Activated CD8-positive, alpha-beta memory T cell treated with anti-CD3 and anti-CD28 coated beads for 36 hours (primary cell): Measurements from ENCODE around the gene TMEM183A. TPM values are rescaled to one million over a fixed set of nuclear protein-coding genes. Genes with fewer than 3 reads are reported as not detected.

Experiments used
- CTCF ChIA-PET: fragments of 350-600 bp; sonication (Branson Sonifier 250); formaldehyde crosslinking; loops from one replicate; lab custom pipeline; 2021; ENCODE audit warnings: antibody characterized with exemption; lab: Charles Lee
- POLR2A ChIA-PET: fragments of 350-600 bp; sonication (Branson Sonifier 250); formaldehyde crosslinking; loops from one replicate; lab custom pipeline; 2021; ENCODE audit warnings: antibody characterized with exemption; lab: Charles Lee
- total RNA-seq, 2 experiments: library from RNA; stranded (reverse); gene quantifications; one replicate each; pipeline ENCODE4 v1.2.3, GENCODE V29; 2021

The TMEM183A gene
- total RNA-seq: 10 to 100 TPM; 74.9 to 83.3 TPM

GRCh38 chr1:203006948-203007871 is at the start of gene TMEM183A:
Gene TMEM183A (plus strand): TSS chr1:203007374. CDS start chr1:203007466, 92 bp downstream.
- ChIA-PET POLR2A (interaction anchor here (0.6 to 2.0 kb wide), 15 partner anchors 18 to 1275 kb away, joined by 3 to 14 read pairs (median 3); partner anchors contain the start of genes KLHL12, PPFIA4, PPP1R12B and RABIF), CTCF (interaction anchor here (0.6 to 1.8 kb wide), 4 partner anchors 8 to 682 kb away, joined by 3 to 5 read pairs (median 5); partner anchors contain the start of gene KLHL12)

GRCh38 chr1:202957733-202958543 is 49.2 kb upstream of the TMEM183A start, which contains the start of gene ADIPOR1:
Gene ADIPOR1 (minus strand): TSS chr1:202958312. CDS start chr1:202951070, 7,242 bp downstream.
- ChIA-PET POLR2A (no interaction called here), CTCF (no interaction called here)

- POLR2A ChIA-PET: no interaction called here
- CTCF ChIA-PET: interaction anchor here (0.9 kb wide), 1 partner anchor 10 kb away, joined by 3 read pairs; no protein-coding TSS in a partner anchor
These were observed 48.5 kb upstream of the TMEM183A start for GRCh38 chr1:202958544-202959275.

- ChIA-PET CTCF (interaction anchor here (0.6 to 0.9 kb wide), 2 partner anchors 9 to 45 kb away, joined by 3 read pairs; no protein-coding TSS in a partner anchor), POLR2A (no interaction called here)
These were observed 47.9 kb upstream of the TMEM183A start for GRCh38 chr1:202959276-202959620.

- ChIA-PET POLR2A (no interaction called here), CTCF (no interaction called here)
These were observed 45.8 kb upstream of the TMEM183A start for GRCh38 chr1:202961220-202961880.

- POLR2A ChIA-PET: interaction anchor here (0.9 kb wide), 1 partner anchor 42 kb away, joined by 3 read pairs; the partner anchor contains the start of gene TMEM183A
- CTCF ChIA-PET: interaction anchor here (0.6 kb wide), 1 partner anchor 783 kb away, joined by 3 read pairs; no protein-coding TSS in a partner anchor
These were observed 42.3 kb upstream of the TMEM183A start for GRCh38 chr1:202964791-202965410.

GRCh38 chr1:202965422-202965821 is 41.8 kb upstream of the TMEM183A start:
- CTCF ChIA-PET: no interaction called here
- POLR2A ChIA-PET: interaction anchor here (0.9 kb wide), 1 partner anchor 42 kb away, joined by 3 read pairs; the partner anchor contains the start of gene TMEM183A

- CTCF ChIA-PET: no interaction called here
- POLR2A ChIA-PET: no interaction called here
These were observed 40.9 kb upstream of the TMEM183A start for GRCh38 chr1:202966006-202966898.

- POLR2A ChIA-PET: interaction anchor here (0.6 to 1.3 kb wide), 3 partner anchors 12 to 39 kb away, joined by 3 to 4 read pairs (median 3); partner anchors contain the start of gene TMEM183A
These were observed 39.4 kb upstream of the TMEM183A start for GRCh38 chr1:202967684-202968281.

GRCh38 chr1:202968351-202968750 is 38.8 kb upstream of the TMEM183A start:
- CTCF ChIA-PET: interaction anchor here (0.7 to 1.8 kb wide), 3 partner anchors 9 to 57 kb away, joined by 3 to 4 read pairs (median 3); partner anchors contain the start of gene PPFIA4
- POLR2A ChIA-PET: interaction anchor here (1.2 to 1.3 kb wide), 2 partner anchors 14 to 39 kb away, joined by 3 to 4 read pairs; partner anchors contain the start of gene TMEM183A

More at GRCh38 chr1:202967684-202968281, 39.4 kb upstream of the TMEM183A start:
- CTCF ChIA-PET: interaction anchor here (0.7 to 1.8 kb wide), 2 partner anchors 13 to 58 kb away, joined by 3 to 4 read pairs; partner anchors contain the start of gene PPFIA4

- CTCF ChIA-PET: interaction anchor here (0.7 to 1.8 kb wide), 3 partner anchors 9 to 57 kb away, joined by 3 to 4 read pairs (median 3); partner anchors contain the start of gene PPFIA4
- POLR2A ChIA-PET: interaction anchor here (1.2 to 1.3 kb wide), 2 partner anchors 14 to 38 kb away, joined by 3 to 4 read pairs; partner anchors contain the start of gene TMEM183A
These were observed 38.3 kb upstream of the TMEM183A start for GRCh38 chr1:202968895-202969295.

GRCh38 chr1:202972046-202972445 is 35.1 kb upstream of the TMEM183A start:
- ChIA-PET CTCF (no interaction called here), POLR2A (no interaction called here)

- POLR2A ChIA-PET: no interaction called here
- CTCF ChIA-PET: no interaction called here
These were observed 32.3 kb upstream of the TMEM183A start for GRCh38 chr1:202974856-202975255.

- CTCF ChIA-PET: no interaction called here
- POLR2A ChIA-PET: no interaction called here
These were observed 30.5 kb upstream of the TMEM183A start for GRCh38 chr1:202976633-202977032.

- POLR2A ChIA-PET: interaction anchor here (0.6 kb wide), 1 partner anchor 826 kb away, joined by 3 read pairs; no protein-coding TSS in a partner anchor
- CTCF ChIA-PET: no interaction called here
These were observed 27.7 kb upstream of the TMEM183A start for GRCh38 chr1:202979459-202979858.

- ChIA-PET POLR2A (no interaction called here), CTCF (no interaction called here)
These were observed 25.2 kb upstream of the TMEM183A start for GRCh38 chr1:202981939-202982338.
